Skeletal muscle tissue (tissue), 4 donors: ENCODE results near the gene RHEB. TPM values are rescaled to one million over a fixed set of nuclear protein-coding genes. Genes with fewer than 3 reads are reported as not detected.

ENCODE experiments used
- H3K27ac ChIP-seq: one replicate; pipeline ENCODE4 v1.7.0; 2013; ENCODE audit warnings: mild to moderate bottlenecking, low read depth, low read length, inconsistent platforms
- H3K27me3 ChIP-seq, 3 donors: one replicate each; pipeline ENCODE4 v1.7.0; 2013; ENCODE audit warnings: low read length in 3 of 3; ENCODE audit not compliant: control insufficient read depth in 3 of 3, insufficient read depth in 3 of 3
- H3K36me3 ChIP-seq, 3 donors: one replicate each; pipeline ENCODE4 v1.7.0; 2013; ENCODE audit warnings: low read length in 3 of 3; ENCODE audit not compliant: control insufficient read depth in 3 of 3, insufficient read depth in 3 of 3
- H3K4me1 ChIP-seq, 3 donors: one replicate each; pipeline ENCODE4 v1.7.0; 2013; ENCODE audit warnings: low read length in 3 of 3, mild to moderate bottlenecking in 3 of 3; ENCODE audit not compliant: control insufficient read depth in 3 of 3, insufficient read depth in 3 of 3
- H3K4me3 ChIP-seq, 3 donors: one replicate each; pipeline ENCODE4 v1.7.0; 2013; ENCODE audit warnings: low read length in 3 of 3
- H3K9ac ChIP-seq, 3 donors: one replicate each; pipeline ENCODE4 v1.7.0; 2013; ENCODE audit warnings: low read length in 3 of 3, mild to moderate bottlenecking in 3 of 3, moderate library complexity in 2 of 3, low read depth in 1 of 3
- H3K9me3 ChIP-seq, 3 donors: one replicate each; pipeline ENCODE4 v1.7.0; 2013; ENCODE audit warnings: low read length in 3 of 3; ENCODE audit not compliant: control insufficient read depth in 3 of 3
- total RNA-seq: library from RNA; depleted of rRNA; stranded (reverse); fragments of >200 nt; gene quantifications from one replicate; pipeline ENCODE4 v1.2.3, GENCODE V29; 2014
- donor health status: Osteomylitis.

Gene RHEB
- total RNA-seq, 1 donor from 2014 or later: 73.6 TPM

DNA sequence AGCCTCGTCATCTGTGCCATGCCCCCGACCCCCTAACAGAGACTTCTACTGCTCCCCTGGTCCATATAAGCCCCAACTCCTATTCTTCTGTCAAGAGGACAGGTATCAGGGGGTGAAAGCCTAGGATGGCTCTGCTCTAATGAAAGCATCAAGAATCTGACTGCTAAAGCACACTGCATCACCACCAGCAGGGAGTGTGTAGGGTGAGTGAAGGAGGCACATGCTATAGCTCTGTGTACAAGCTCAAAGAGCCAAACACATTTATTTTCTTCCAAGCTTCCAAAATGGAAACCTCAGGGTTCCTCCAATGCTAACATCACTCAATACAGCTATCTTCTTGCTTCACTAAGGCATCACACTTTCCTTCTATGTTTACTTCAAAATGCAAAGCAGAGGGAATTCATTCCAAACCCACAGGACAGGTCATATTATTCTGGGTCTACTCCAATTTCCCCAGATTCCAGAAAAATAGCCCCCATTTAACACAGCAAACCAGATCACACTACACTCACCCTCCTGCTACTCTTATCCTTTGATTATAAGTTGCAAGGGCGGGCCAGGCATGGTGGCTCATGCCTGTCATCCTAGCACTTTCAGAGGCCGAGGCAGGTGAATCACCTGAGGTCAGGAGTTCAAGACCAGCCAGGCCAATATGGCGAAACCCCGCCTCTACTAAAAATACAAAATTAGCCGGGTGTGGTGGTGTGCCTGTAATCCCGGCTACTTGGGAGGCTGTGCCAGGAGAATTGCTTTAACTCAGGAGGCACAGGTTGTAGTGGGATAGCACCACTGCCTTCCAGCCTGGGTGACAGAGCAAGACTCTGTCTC lies 36.6 kb downstream of the RHEB start:
- peaks cover 3 to 32% (median 9%) of the 10 kb centered on the region in 3 donors for H3K4me1 ChIP-seq
- H3K27ac ChIP-seq: no peak overlapping the region

GRCh38 chr7:151481650-151482505 lies 37.8 kb downstream of the RHEB start:
- H3K27ac ChIP-seq: no peak overlapping the region
- H3K9me3 ChIP-seq: no peaks in the 10 kb centered on the region
- H3K36me3 ChIP-seq: peaks cover 16 to 35% (median 24%) of the 10 kb centered on the region in 3 donors
- H3K4me3 ChIP-seq: no peak overlapping the region
- H3K27me3 ChIP-seq: no peaks in the 10 kb centered on the region
- peaks cover 3 to 32% (median 9%) of the 10 kb centered on the region in 3 donors for H3K4me1 ChIP-seq
- H3K9ac ChIP-seq: no peak overlapping the region

More for the DNA sequence above, 36.6 kb downstream of the RHEB start:
- Histone ChIP-seq H3K36me3 (peaks cover 16 to 35% (median 27%) of the 10 kb centered on the region in 3 donors), H3K9ac (no peak overlapping the region), H3K4me3 (no peak overlapping the region), H3K27me3 (no peaks in the 10 kb centered on the region), H3K9me3 (no peaks in the 10 kb centered on the region)

DNA sequence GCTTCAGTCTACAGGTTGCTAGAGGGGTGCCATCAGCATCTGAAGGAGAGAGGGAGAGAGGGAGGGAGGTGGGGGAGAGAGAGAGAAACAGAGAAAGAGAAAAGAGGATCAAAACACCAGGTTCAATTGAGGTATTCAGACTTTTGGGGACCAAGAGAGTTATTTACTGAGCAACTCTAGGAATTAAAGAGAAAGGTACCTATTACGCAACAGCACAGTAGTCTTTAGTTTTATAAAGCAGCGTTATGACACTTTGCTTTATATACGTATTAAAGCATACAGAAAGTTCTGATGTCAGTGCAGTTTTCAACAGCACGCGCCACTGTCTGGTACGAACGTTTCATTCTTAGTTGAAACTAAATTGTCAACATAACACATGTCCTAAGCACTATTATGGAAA lies 41.8 kb downstream of the RHEB start:
- Histone ChIP-seq H3K27ac (no peak overlapping the region), H3K9ac (no peak overlapping the region), H3K4me3 (no peak overlapping the region), H3K4me1 (peaks cover 5 to 14% (median 6%) of the 10 kb centered on the region in 3 donors), H3K27me3 (no peaks in the 10 kb centered on the region), H3K9me3 (no peaks in the 10 kb centered on the region), H3K36me3 (peaks cover 3 to 11% (median 5%) of the 10 kb centered on the region in 3 donors)

DNA sequence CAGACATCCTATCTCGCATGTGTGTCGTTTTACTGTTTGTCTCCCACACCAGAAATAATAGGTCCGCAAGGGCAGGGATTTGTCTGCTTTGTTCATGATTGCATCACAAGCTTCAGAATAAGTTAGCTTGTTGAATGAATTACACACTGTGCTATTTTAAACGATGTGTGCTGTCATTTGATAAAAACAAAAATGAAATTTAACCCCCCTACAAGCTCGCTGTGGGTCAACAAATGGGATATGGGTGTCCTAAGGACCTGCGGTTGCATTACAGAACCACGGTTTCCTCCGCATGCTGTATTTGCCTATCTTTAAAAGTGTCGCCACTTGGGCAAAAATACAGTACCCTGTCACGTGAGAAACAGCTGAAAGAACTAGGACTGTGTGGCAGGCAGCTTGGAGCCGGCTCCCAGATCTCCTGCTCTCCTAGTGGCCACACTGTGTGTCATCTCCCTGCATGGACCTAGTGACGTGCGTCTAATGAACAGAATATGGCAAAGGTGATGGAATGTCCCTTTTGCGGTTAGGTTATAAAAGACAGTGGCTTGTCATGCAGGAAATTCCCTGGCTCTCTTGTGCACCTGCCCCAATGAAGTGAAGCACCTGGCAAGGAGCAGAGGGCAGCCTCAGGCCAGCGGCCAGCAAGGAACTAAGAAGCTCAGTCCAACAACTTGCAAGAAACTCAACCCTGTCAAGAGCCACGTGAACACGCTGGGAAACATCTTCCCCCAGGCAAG lies 46.9 kb downstream of the RHEB start:
- Histone ChIP-seq H3K9me3 (no peaks in the 10 kb centered on the region), H3K4me1 (peaks cover 12 to 39% (median 23%) of the 10 kb centered on the region in 3 donors), H3K27ac (peak overlapping the region; percentile 81), H3K27me3 (no peaks in the 10 kb centered on the region), H3K4me3 (peak overlapping the region in 1 of 3 donors; percentile 41), H3K9ac (peak overlapping the region in 2 of 3 donors; percentile 7 to 55), H3K36me3 (peaks cover 20 to 33% (median 30%) of the 10 kb centered on the region in 3 donors)

DNA sequence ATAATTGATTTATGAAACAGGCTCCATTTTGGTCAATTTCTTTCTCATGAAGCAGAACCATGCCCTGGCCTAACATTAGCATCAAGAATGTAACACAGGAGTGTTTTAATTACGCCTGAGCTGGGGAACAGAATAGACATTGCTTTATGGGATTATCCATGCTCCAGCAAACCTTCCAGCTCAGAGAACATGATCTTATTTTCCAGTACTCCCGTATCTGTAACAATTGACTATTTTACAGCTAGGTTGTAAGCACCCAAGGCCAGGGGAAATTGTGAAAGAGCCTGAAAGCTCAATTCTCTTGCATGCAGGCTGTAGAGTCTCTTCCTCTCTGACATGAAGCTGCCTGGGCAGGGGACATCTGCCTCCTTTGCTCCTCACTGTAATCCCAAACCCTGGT lies 49.0 kb downstream of the RHEB start:
- Histone ChIP-seq H3K27ac (no peak overlapping the region), H3K9me3 (no peaks in the 10 kb centered on the region), H3K36me3 (peaks cover 31 to 44% (median 43%) of the 10 kb centered on the region in 3 donors), H3K9ac (no peak overlapping the region), H3K27me3 (no peaks in the 10 kb centered on the region), H3K4me3 (no peak overlapping the region), H3K4me1 (peaks cover 12 to 39% (median 23%) of the 10 kb centered on the region in 3 donors)

DNA sequence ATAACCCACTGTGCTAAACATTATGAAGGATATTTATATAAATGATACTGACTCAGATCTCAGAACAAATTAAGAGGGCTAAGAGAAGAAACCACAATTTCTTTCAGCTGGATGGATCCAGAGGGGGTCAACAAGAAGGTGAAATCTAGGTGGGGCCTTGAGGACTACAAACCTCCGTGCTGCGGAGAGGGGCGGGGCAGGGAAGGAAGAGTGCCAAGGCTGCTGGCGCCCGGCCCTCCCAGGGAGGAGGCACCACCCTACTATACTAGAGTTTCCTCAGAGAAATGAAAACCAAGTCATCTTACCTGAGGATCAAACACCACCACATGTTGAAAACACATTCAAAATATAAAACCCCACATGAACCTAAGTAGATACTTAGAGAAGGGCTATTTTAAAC lies 50.4 kb downstream of the RHEB start:
- H3K4me1 ChIP-seq: peaks cover 12 to 39% (median 23%) of the 10 kb centered on the region in 3 donors
- no peaks in the 10 kb centered on the region for H3K9me3 ChIP-seq
- H3K36me3 ChIP-seq: peaks cover 38 to 52% (median 50%) of the 10 kb centered on the region in 3 donors
- no peaks in the 10 kb centered on the region for H3K27me3 ChIP-seq
- no peak overlapping the region for H3K4me3 ChIP-seq
- H3K27ac ChIP-seq: no peak overlapping the region
- no peak overlapping the region for H3K9ac ChIP-seq

- Histone ChIP-seq H3K9ac (peak overlapping the region in 1 of 3 donors; percentile 3), H3K36me3 (peaks cover 38 to 52% (median 50%) of the 10 kb centered on the region in 3 donors), H3K27ac (no peak overlapping the region), H3K27me3 (no peaks in the 10 kb centered on the region), H3K4me3 (no peak overlapping the region), H3K9me3 (no peaks in the 10 kb centered on the region), H3K4me1 (peaks cover 17 to 39% (median 30%) of the 10 kb centered on the region in 3 donors)
These were observed 51.3 kb downstream of the RHEB start for GRCh38 chr7:151468217-151469018.

GRCh38 chr7:151465169-151465568 lies 54.5 kb downstream of the RHEB start:
- H3K9ac ChIP-seq: no peak overlapping the region
- peaks cover 36 to 45% (median 42%) of the 10 kb centered on the region in 3 donors for H3K36me3 ChIP-seq
- H3K4me3 ChIP-seq: no peak overlapping the region
- peaks cover 0 to 2% (median 0%) of the 10 kb centered on the region in 3 donors for H3K9me3 ChIP-seq
- H3K4me1 ChIP-seq: peaks cover 20 to 36% (median 33%) of the 10 kb centered on the region in 3 donors
- H3K27me3 ChIP-seq: no peaks in the 10 kb centered on the region
- no peak overlapping the region for H3K27ac ChIP-seq

DNA sequence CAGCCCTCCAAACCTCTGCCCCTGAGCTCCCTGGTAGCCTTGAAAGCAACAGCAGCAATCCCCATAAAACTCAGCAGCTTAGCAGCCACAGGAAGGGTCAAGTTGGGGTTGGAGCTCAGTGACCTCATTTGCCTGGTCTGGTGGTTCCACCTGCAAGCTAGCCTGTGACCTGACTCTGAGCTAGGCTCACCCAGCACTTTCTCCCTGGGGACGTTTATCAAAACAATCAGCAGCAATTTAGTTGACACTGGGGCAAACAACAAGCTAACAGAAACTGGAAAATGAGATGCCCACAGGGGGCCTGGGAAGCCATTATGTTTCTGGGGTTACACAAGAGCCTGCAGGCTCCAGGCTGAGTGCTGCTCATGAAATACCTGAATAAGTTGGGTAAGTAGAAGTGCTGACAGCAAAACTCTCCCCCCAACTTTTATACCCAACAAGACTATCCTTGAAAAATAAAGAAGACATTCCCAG lies 57.4 kb downstream of the RHEB start:
- no peaks in the 10 kb centered on the region for H3K27me3 ChIP-seq
- H3K27ac ChIP-seq: no peak overlapping the region
- H3K4me1 ChIP-seq: peaks cover 32 to 41% (median 35%) of the 10 kb centered on the region in 3 donors
- peaks cover 16 to 22% (median 18%) of the 10 kb centered on the region in 3 donors for H3K36me3 ChIP-seq
- peaks cover 0 to 2% (median 0%) of the 10 kb centered on the region in 3 donors for H3K9me3 ChIP-seq
- H3K9ac ChIP-seq: no peak overlapping the region
- no peak overlapping the region for H3K4me3 ChIP-seq
